ENCODE data around the gene KIF21B.

KIF21B gene

DNA sequence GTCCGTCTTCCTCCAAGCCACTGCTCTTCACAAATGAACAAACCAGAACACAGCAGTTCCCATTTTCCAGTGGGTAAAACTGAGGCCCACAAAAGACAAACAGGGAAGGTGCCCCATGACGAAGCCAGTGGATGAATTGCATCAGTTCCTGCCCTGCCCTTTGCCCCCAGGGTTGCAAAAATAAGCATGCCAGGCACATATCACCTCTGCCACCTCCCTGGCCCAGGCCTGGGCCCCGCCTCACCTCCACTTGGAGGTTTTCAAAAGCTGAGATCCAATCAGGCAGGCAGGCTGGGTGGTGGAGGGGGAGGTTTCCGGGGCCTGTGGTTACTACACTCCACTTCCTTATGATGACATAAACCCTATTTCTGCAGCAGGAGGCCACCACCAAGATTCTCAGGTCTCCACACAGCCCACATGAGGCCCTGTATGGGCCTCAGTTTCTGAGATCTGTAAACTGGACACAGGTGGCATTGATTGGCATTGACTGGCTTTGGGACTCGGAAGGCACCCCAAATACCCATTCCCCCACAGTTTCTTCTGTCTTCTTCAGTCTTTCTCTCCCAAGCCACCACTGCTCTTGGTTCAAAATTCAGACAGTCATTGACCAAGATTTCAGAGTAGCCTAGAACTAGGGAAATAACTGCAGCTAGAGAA lies 4.1 kb downstream of the KIF21B start:
- peak; percentile 87 to 88 for DNase-seq

DNA sequence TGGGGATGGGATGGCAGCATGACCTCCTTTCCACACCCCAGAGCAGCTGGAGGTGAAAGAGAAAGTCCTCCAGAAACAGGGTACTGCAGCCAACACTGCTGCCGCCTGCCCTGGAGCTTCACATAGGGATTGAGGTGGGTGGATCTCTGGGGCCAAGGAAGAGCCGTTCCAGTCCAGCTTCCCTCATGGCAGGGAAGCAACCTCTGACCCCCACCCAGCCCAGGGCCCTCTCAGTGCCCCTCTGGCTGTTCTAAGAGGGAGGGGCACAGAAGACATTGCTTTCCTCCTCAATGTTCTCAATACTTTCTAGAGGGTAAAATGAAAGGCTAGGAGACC lies 5.7 kb downstream of the KIF21B start:
- no peak for DNase-seq

DNA sequence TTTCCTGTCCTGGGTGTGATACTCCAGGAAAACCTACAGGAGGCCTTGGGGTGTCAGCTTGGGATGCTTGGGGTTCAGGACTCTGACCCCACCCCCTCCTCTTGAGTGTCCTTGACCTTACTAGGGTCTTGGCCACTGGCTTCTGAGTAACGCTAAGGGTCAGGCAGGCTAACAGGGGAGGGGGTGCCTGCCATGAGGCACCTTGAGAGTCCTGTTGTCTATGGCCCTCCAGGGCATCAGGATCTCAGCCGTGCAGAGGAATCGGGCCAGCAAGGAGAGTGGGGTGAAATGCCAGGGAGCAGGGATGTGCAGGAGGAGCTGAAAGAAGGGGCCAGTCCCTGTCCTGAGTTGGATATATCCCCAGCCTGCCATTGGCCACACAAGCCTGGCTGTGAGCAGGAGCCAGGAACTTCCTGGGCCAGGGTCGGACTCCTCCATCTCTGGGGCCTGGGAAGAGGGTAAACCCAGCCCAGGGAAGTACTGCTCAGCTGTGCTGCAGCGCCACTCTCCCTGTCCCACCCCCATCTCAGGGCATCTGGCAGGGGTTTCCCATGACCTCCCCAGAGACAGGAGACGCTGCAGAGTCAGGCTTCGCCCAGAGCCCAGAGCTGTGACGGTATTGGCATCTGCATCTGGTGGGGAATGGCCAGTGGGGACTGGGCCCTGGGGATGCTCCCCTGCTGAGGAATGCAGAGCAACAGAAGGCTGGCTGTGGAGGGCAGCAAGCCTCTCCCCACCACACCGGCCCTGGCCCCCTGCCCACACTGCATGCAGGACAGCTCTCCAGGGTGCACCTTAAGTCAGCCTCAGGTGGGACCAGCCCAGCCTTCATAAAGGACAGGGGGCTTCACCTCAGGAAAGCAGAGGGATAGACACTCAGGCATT lies 6.3 kb downstream of the KIF21B start:
- no peak for DNase-seq

DNA sequence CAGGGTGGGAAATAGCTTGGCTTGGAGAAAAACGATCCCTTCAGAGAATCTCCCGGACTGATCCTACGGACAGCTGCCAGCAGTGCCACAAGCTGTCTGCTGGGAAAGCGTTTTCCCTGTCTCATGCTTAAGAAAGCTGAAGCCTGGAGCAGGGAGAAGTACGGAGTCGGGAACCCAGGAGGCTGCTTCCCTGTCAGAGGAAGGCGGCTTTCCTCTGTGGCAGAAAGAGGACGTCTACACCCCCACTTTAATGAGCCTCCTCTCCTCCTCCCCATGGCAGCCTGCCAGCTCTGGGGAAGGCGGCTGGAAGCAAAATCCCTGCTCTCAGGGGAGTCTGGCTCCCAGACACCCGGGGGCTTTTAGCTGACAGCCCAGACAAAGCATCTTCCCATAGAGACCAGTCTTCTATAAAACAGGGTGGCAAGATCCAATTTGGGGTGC lies 7.3 kb downstream of the KIF21B start:
- DNase-seq: no peak

DNA sequence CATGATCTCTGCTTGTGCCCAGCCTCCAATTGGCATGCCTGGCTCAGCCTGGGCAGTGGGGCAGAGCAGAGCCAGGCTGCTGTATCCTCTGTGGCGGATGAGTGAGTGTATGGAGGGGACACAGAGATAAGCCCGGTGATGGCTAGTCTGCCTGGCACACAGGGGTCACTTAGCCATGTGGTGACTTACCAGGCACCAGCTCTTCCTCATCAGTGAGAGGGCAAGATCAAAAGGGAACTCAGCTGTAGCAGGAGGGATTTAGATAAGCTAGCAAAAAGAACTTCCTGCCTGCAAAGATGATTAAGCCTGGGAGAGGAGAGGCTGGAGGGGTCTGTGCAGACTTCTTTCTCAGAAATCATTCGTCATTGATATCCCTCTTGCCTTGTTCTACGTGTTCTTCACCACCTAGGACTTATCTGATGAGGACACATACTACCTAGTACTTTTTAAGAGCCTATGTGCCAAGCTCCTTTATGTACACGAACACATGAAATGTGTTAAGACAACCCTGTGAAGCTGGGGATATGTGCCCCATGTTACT lies 7.9 kb downstream of the KIF21B start:
- DNase-seq: no peak

DNA sequence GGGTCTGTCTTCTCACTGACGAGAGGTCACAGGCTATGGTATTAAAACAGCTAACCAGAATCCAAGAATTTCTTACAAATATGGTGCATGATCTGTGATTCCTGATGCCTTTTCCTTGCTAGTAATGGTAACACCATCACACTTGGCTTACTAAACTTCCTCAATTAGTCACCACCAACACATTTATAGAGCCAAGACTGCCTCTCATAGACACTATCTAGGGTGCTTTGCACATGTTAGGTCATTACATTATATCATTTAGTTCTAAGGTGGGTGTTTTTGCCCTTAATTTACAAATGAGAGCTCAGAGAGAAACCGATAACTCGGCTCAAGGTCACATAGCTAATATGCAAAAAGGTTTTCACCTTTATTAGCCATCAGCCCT lies 8.7 kb downstream of the KIF21B start:
- no peak for DNase-seq

DNA sequence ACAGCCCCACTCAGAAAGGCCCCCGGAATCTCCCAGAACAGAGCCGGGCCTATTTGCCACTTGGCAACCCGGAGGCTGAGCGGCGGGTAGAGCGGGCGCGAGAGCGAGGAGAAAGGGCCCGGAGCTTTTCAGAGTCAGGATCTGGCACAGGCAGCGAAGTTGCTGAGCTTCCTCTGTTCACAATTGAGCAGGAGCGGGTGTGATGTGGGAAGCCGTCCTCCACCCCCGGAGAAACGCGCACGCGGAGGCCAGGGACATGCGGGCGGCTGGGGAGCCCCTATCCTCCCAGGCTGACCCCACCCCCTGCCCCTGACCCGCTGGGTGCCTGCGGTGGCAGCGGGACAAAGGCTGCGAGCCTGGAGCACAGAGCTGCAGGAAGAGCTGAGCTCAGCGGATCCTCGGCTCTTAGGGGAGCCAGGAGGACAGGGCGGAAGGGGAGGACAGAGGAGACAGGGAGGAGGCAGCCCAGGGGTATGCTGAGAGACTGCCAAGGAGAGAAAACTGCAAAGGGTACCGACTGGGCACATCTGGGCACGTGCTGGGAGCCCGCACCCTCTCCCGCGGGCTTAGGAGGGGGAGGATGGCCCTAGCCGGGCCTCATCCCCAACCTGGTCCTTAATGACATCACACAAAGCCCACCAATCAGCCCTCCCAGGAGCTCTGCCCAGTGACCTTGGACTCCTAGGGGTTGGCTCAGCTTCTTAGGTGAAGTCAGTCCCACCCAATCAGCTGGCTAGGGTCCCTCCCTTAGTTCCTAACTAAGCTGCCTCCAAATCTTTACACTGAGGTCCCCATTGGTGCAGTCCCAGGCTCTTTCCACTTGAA lies 9.3 kb downstream of the KIF21B start:
- no peak for DNase-seq

DNA sequence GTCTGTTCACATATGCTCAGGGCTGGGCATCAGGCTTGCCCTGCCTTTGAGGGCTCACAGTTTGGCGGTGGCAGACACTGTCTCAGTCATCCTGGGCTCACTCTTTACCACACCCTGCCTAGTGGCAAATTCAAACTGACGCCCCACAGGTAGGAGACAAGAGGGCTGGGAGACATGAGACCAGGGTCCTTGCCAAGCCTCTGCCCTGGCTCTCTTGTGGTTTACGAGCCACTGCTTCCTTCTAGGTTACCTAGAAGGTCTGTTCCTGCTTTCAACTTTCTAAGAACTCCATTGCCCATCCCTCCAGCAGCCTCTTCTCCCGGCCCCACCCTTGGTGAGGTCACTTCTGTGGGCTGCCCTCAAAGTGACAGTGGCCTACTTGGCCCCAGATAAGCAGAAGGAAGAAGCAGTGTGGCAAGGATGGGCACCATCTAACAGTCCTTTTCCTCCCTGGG lies 10.5 kb downstream of the KIF21B start:
- no peak for DNase-seq

DNA sequence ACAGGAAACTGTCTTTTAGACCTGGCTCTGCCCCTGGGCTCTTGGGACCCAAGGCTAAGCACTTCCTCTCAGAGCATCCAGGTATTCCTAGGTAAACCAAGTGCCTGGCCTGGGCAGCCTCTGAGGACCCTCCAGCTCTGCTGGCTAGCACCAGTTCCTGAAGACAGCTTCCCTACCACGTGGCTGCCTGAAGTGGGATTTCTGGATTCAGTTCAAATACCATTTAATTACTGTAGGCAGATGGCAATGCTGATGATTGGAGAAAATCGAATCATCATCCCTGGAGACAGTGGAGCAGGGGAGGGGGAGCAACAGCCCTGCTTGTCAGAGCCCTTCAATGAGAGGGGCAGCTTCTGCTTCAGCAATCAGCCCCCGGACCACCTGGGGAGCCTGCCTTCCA lies 11.9 kb downstream of the KIF21B start:
- no peak for DNase-seq

DNA sequence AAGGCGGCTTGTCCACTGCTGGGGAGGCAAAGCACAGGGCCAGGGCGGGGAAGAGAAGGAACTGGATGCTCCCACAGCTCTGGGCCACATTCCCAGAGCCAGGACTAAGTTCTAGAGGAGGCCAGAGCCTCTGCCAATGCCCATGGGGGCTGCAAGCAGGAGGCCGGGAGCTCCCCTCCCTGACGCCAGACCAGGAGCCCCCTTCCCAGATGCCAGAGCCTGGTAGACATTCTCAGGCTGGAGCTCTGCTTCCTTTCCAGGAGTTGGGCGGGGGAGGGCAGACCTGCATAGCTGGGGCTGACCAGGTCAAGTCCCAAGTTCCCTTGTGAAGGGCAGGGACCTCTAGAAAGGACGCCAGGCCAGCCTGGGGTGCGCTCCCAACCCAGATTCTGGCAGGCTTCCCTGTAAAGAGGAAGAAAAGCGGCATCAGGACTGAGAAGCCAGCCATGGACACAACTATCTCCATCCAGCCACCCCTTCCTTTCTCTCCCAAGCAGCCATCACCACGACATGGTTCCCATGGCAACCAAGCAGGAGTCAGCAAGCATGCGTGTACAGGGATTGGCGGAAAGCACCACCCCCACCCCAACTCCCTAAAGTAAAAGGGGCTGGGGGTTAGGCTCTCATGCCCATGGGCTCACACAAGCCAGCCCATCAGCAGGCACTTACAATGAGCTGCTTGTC lies 13.4 kb downstream of the KIF21B start:
- DNase-seq: no peak

DNA sequence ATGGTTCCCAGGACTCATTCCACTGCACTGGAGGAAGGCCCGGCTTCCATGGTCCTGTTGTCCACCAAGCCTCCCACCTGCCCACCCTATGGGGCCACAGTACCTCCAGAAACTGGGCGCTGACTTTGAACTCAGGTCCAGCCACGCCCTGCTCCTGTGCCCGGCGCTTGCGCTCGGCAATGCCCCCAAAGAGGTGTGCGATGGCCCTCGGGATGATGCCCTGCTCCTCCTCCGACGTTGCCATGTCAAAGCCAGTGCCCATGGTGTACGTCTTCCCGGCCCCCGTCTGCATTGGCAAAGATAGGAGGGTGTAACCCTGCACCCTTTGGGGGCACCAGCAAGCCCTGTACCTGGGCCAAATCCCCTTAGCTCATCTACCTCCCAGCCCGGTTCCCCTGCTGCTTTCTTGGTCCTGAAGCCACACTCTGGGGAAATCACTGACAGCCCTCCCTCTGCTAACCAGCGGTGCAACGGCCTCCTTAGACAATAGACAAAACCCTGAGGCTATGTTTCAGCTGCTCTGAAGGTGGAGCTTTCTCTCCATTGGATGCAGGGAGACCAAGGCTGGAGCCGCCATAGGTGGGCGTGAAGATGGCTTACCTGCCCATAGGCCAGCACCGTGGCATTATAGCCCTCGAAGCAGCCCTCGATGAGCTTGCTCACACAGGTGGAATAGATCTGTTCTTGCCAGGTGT lies 14.7 kb downstream of the KIF21B start:
- DNase-seq: no peak

DNA sequence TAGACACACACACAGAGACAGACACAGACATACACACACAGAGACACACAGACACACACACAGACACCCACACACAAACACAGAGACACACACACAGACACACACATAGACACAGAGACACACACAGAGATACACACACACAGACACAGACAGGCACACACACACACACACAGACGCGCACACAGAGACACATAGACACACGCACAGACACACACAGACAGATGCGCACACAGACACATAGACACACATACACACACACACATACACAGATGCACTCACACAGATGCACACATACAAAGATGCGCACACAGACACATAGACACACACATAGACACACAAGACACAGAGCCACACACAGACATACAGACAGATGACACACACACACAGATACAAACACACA lies 16.0 kb downstream of the KIF21B start:
- no peak for DNase-seq

DNA sequence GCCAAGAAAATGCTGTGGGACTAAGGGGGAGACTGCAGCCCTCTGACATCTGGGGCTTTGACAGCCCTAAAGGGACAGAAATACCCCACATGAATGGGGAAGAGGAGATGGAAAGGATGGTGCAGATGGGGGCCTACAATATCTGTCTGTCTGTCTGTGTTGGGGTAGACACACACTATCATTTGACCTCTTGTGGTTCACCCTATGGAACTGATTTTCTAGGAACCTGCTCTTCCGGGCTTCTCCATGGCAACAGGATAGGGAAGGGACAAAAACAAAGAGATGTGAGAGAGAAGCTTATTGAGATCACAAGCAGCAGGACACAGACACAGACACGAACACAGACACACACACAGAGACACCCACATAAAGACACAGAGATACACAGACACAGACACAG lies 17.1 kb downstream of the KIF21B start:
- DNase-seq: no peak

DNA sequence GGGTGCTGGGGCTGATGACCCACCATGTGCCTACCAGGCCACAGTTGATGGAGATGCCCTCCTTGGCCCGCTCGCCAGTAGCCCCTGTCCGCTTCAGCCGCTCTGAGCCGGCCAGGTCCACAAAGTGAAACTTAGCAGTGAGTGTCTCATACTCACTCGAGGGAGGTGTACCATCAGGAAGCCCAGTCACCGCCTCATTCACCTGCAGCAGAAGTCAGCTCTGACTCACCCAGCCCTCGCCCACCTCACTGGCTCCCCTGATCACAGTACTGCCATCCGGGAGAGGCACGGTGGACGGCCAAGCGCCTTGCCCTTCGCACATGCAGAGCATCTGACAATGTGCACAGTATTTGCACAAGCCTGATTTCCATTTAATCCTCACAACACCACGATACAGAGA lies 18.8 kb downstream of the KIF21B start:
- DNase-seq: no peak

DNA sequence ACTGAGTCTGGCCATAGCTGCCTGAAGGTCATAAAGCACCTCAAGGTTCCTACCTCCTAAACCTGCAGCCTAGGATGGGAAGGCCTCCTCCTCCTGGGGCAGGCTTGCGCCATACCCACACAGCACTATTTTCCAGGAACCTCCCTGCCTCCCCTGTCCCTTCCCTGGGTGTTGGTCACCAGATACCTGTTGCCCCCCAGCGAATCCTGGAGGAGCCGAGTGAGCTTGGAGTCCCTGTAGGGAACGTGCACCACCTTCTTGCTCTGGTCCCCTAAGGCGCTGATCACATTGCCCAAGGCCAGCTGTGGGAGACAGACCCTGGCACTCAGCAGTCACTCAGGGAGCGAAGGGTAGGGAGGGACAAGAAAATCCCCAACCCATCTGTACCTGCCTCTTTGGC lies 19.4 kb downstream of the KIF21B start:
- no peak for DNase-seq

DNA sequence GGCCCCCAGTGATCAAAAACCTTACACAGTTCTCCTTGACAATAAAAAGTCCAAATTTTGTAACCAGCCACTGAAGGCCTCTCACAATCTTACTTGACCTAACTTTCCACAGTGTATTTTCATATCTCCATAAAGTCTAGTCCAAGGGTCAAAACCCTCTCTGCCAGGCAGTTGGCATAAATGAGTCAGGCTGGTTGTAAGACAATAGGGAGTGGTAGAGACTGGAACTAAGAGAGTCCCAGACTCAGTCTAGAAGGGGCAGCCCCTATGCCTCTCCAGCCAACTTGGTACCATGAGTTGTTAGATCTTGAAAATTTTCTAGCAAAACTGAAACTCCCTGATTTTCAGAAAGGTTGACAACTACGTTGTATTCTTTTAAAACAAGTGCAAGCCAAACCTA lies 21.0 kb downstream of the KIF21B start:
- no peak for DNase-seq

DNA sequence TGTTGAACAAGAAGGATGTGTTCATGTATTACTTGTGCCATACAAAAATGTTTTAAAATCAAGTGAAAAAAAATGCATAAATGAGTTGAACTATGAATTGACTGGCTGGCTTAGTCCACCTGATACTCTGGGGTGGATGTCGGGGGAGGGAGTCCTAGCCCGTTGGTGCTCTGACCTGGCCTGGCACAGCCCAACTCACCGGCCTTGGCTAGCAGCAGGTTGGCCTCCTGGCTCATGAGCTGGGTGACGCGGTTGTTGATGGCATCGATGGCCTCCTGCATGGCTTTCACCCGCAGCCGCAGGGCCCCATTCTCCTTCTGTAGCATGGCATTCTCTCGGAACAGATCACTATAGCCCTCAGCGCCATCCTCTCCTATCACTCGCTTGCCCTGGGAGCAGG lies 21.6 kb downstream of the KIF21B start:
- DNase-seq: no peak

DNA sequence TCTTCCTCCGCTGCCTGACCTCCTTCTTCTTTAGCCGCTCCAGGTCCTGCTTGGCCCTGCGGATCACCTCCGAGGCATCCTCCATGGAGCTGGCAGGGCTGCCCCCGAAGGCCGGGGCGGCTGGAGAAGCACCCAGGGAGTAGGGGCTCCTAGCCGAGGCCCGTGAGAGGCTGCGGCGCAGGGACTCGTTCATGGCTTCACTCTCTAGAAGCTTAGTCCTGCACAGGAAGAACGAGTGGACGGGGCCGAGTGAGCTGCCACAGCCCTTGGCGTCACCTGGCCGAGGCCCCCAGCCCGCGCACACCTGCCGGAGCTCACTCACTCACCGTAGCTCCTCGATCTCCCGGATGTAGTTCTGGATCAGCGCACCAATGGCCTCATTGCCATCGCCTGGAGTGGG lies 23.1 kb downstream of the KIF21B start:
- DNase-seq: no peak

DNA sequence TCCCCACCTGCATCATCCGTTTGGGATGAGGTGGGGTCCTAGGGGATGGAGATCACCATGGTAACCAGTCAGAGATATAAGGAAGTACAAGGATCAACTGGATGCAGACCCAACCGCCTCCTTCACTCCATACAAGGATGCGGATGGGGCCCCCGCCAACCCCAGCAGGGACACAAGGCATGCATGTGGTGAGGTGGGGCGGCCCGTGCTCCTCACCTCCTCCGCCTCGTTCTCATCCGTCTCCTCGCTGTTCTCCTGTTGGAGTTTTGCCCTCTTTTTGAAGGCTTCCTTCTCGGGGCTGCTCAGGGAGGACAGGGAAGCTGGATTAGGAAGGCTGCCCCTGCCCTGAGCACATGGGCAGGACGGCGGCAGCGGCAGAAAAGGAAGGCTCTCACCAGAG lies 23.8 kb downstream of the KIF21B start:
- DNase-seq: no peak

DNA sequence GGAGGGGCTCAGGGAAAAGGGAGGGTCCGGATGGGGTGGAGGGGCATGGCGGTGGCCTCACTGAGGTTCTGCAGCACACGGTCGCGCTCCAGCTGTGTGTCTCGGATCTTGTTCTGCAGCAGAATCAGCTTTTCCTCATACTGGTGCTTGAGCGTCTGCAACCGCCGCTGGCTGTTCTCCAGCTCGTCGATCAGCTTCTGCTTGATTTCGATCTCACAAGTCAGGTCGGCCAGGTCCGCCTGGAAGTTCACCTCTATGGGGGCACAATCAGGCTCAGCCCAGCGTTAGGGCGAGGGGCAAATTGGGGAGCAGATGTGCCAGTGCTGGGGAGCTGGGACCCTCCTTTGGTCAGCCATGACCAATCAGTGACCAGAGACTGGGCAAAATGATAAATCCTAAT lies 25.2 kb downstream of the KIF21B start:
- no peak for DNase-seq

DNA sequence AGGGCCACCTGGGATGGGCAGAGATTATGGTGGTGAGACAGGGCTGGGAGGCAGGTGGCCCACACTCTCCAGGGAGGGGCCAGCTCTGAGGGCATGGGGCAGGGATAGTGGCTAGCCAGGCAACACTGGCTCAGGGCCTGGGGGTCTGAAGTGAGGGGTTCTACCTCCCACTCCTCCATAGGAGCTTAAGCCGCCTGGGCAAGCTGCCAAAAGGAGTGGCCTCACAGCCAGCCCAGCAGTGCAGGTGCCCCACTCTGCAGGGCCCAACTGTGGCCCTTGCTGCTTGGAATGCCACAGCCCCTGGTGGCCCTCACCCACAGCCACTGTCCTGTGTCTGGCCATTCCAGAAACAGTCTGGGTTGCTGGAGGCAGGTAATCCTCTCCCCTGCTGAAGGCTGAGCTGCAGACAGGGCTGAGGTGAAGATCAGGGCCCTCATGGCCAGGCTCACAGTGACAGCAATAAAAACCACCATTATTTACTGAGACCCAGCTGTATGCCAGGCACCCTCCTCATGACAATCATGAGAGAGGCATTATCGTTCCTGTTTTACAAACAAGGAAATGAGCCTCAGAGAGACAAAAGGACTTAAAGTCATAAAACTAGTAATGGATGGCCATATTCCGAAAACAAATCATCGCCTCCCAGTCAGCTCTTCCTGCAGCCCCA lies 31.0 kb downstream of the KIF21B start:
- DNase-seq: no peak
